Choroid plexus epithelial cell (primary cell): ENCODE measurements around the gene ABCG8.
A peak's percentile ranks its signal among the peaks of the same experiment; 100 is the strongest.

Experiments used
- DNase-seq: peaks from one replicate; pipeline ENCODE4 v3.0.0-alpha.2; 2010; ENCODE audit warnings: low read depth
- H3K4me3 ChIP-seq: 2 replicates; pipeline ENCODE4 v1.5.1; 2011; ENCODE audit warnings: low read depth, mild to moderate bottlenecking, control low read depth, low read length, moderate library complexity
- CTCF ChIP-seq: conservative IDR thresholded peaks from 2 replicates; pipeline ENCODE4 v1.5.1; 2011; ENCODE audit warnings: low read depth, mild to moderate bottlenecking, control low read depth, inconsistent platforms, low read length, moderate library complexity

Gene ABCG8

GRCh38 chr2:43894743-43895142 is 56.0 kb downstream of the ABCG8 start:
- DNase-seq: no peak
- no peak for TF ChIP-seq CTCF
- no peak overlapping the region for H3K4me3 ChIP-seq

- no peak overlapping the region for H3K4me3 ChIP-seq
- no peak for DNase-seq
- TF ChIP-seq CTCF: no peak
These were observed 58.1 kb downstream of the ABCG8 start for GRCh38 chr2:43896906-43897305.

- TF ChIP-seq CTCF: no peak
- no peak overlapping the region for H3K4me3 ChIP-seq
- no peak for DNase-seq
These were observed 58.7 kb downstream of the ABCG8 start for GRCh38 chr2:43897492-43897891.

GRCh38 chr2:43898134-43898837 is 59.5 kb downstream of the ABCG8 start:
- TF ChIP-seq CTCF: peak; percentile 49
- H3K4me3 ChIP-seq: no peak overlapping the region
- DNase-seq: peak; percentile 71

GRCh38 chr2:43898838-43899346 is 60.1 kb downstream of the ABCG8 start:
- H3K4me3 ChIP-seq: no peak overlapping the region
- peak; percentile 39 for DNase-seq
- TF ChIP-seq CTCF: no peak

- TF ChIP-seq CTCF: no peak
- peak; percentile 48 for DNase-seq
These were observed 60.8 kb downstream of the ABCG8 start for GRCh38 chr2:43899589-43899988.

GRCh38 chr2:43905371-43905803 is 66.6 kb downstream of the ABCG8 start:
- TF ChIP-seq CTCF: no peak
- peak; percentile 22 for DNase-seq
- H3K4me3 ChIP-seq: no peak overlapping the region

More at GRCh38 chr2:43899589-43899988, 60.8 kb downstream of the ABCG8 start:
- H3K4me3 ChIP-seq: no peak overlapping the region
